Body of pancreas (tissue), 4 donors: ENCODE results near the gene ZFP36L2. TPM values are rescaled to one million over a fixed set of nuclear protein-coding genes. Genes with fewer than 3 reads are reported as not detected.
"Not testable (repeated sequence)": the region's sequence is repeated elsewhere in the genome, so short reads cannot be mapped to it uniquely, and the experiment has no call there.

Source experiments
- ATAC-seq: fragments of 150-250 bp; one replicate; pipeline ENCODE4 v1.9.1; 2016
- DNase-seq, 4 donors: peaks; one replicate each; pipeline ENCODE4 v3.0.0-alpha.2; 2019
- H3K27ac ChIP-seq, 4 donors: fragments of 200-600 bp; sonication (generic); 1 replicate in 3 of 4; 2 replicates in 1 of 4; pipeline versions ENCODE4 v1.5.1 to v1.6.1; 2016 to 2019; ENCODE audit warnings: mild to moderate bottlenecking in 1 of 4, mixed read lengths in 1 of 4, moderate library complexity in 1 of 4
- H3K27me3 ChIP-seq, 2 donors: fragments of 200-600 bp; sonication (generic); one replicate each; pipeline ENCODE4 v1.6.0; 2016; ENCODE audit warnings: mild to moderate bottlenecking in 1 of 2
- H3K36me3 ChIP-seq, 2 donors: fragments of 200-600 bp; sonication (generic); replicated peaks in 1 of 2; 2 replicates each; pipeline ENCODE4 v1.5.1; 2016; ENCODE audit warnings: low read depth in 2 of 2; ENCODE audit not compliant: insufficient read depth in 1 of 2
- H3K4me1 ChIP-seq: fragments of 200-600 bp; sonication (generic); one replicate; pipeline ENCODE4 v1.6.0; 2016
- H3K4me3 ChIP-seq, 2 donors: fragments of 200-600 bp; sonication (generic); 1 replicate in 1 of 2; 2 replicates in 1 of 2; pipeline ENCODE4 v1.5.1; 2016 to 2019
- H3K9me3 ChIP-seq, 3 donors: fragments of 200-600 bp; sonication (generic); 1 replicate in 2 of 3; 2 replicates in 1 of 3; pipeline ENCODE4 v1.5.1; 2016
- CTCF ChIP-seq, 7 experiments: fragments of 450-650 bp in 4 of 7; fragments of 200-600 bp in 3 of 7; sonication (generic) in 3 of 7; IDR thresholded peaks; one replicate each; pipeline ENCODE4 v1.5.1; 2016 to 2019; ENCODE audit warnings: antibody characterized with exemption in 7 of 7
- POLR2A ChIP-seq, 3 donors: fragments of 450-650 bp; IDR thresholded peaks; one replicate each; pipeline ENCODE4 v1.6.1; 2016; ENCODE audit warnings: antibody characterized with exemption in 3 of 3, mild to moderate bottlenecking in 2 of 3
- WGBS, 2 donors: methylation state at CpG; one replicate each; pipeline ENCODE4 v1.1.5; 2017; 5-methylcytosine and 5-hydroxymethylcytosine counted together
- intact Hi-C: fragments of 100-400 bp; cut with DNase I; formaldehyde crosslinking; loops from one replicate; pipeline ENCODE4 v1.15.1; 2023
- total RNA-seq, 2 donors: library from RNA; depleted of rRNA; stranded (reverse); fragments of >200 nt; gene quantifications; one replicate each; pipeline ENCODE4 v1.1.0, GENCODE V29; 2016

ZFP36L2 gene
- total RNA-seq, 2 donors from 2014 or later, result 57.1 to 116 TPM

- no peaks in the 10 kb centered on the region for H3K27me3 ChIP-seq
- H3K36me3 ChIP-seq, result no peaks in the 10 kb centered on the region
- H3K9me3 ChIP-seq, result no peaks in the 10 kb centered on the region
- TF ChIP-seq POLR2A (IDR thresholded peaks at IDR 0.05) (no peak), CTCF (IDR thresholded peaks at IDR 0.05) (no peak)
- no peak overlapping the region for H3K4me3 ChIP-seq
- DNase-seq, result no peak
- peak overlapping the region; percentile 91 to 94 (median 94) for H3K27ac ChIP-seq
- WGBS, 2 donors, result 61 to 80% methylated on average over 10 to 12 of the region's 12 CpGs
- intact Hi-C loops, result no loop called here
- peaks cover 41% of the 10 kb centered on the region for H3K4me1 ChIP-seq
- ATAC-seq, result no peak
Measured at GRCh38 chr2:43192744-43193651, 33.4 kb downstream of the ZFP36L2 start.

- intact Hi-C loops, result no loop called here
- H3K27me3 ChIP-seq, result no peaks in the 10 kb centered on the region
- H3K36me3 ChIP-seq, result no peaks in the 10 kb centered on the region
- no peak for ATAC-seq
- 72% methylated on average over 3 of the region's 3 CpGs for WGBS, 2 donors
- peaks cover 41% of the 10 kb centered on the region for H3K4me1 ChIP-seq
- TF ChIP-seq POLR2A (IDR thresholded peaks at IDR 0.05) (no peak), CTCF (IDR thresholded peaks at IDR 0.05) (no peak)
- no peak for DNase-seq
- H3K4me3 ChIP-seq, result no peak overlapping the region
- H3K27ac ChIP-seq, result no peak overlapping the region
- H3K9me3 ChIP-seq, result no peaks in the 10 kb centered on the region
Measured at GRCh38 chr2:43191947-43192516, 34.4 kb downstream of the ZFP36L2 start.

GRCh38 chr2:43190311-43191052 lies 35.9 kb downstream of the ZFP36L2 start:
- DNase-seq (no peak), ATAC-seq (no peak)
- Histone ChIP-seq H3K36me3 (no peaks in the 10 kb centered on the region), H3K27me3 (no peaks in the 10 kb centered on the region), H3K27ac (no peak overlapping the region), H3K4me1 (peaks cover 38% of the 10 kb centered on the region), H3K9me3 (no peaks in the 10 kb centered on the region), H3K4me3 (no peak overlapping the region)
- no peak for TF ChIP-seq CTCF (IDR thresholded peaks at IDR 0.05)
- no peak for TF ChIP-seq POLR2A (IDR thresholded peaks at IDR 0.05)
- 85 to 92% methylated on average over 10 of the region's 10 CpGs for WGBS, 2 donors
- intact Hi-C loops, result no loop called here

- peaks cover 32% of the 10 kb centered on the region for H3K4me1 ChIP-seq
- H3K9me3 ChIP-seq, result not testable (repeated sequence)
- WGBS, 2 donors, result 85 to 91% methylated on average over 7 of the region's 7 CpGs
Measured at GRCh38 chr2:43189861-43190260, 36.5 kb downstream of the ZFP36L2 start.

More at GRCh38 chr2:43189861-43190260, 36.5 kb downstream of the ZFP36L2 start:
- H3K27ac ChIP-seq, H3K27me3 ChIP-seq, DNase-seq, ATAC-seq, H3K36me3 ChIP-seq, intact Hi-C loops, H3K4me3 ChIP-seq: not testable (repeated sequence)
